Gastroesophageal sphincter (tissue), 3 donors: ENCODE measurements around the gene HPSE2.

ENCODE experiments used
- EP300 ChIP-seq: sonication (generic); formaldehyde crosslinking; IDR thresholded peaks from one replicate; pipeline ENCODE4 v1.6.1; 2017; ENCODE audit warnings: antibody characterized with exemption, mild to moderate bottlenecking
- POLR2A ChIP-seq, 2 donors: fragments of 450-650 bp; IDR thresholded peaks; one replicate each; pipeline ENCODE4 v1.6.1; 2017; ENCODE audit warnings: antibody characterized with exemption in 2 of 2, mild to moderate bottlenecking in 2 of 2, moderate library complexity in 1 of 2
- POLR2AphosphoS5 ChIP-seq: sonication (generic); formaldehyde crosslinking; IDR thresholded peaks from one replicate; pipeline ENCODE4 v1.6.1; 2017; ENCODE audit warnings: antibody characterized with exemption
- TF ChIP-seq, protein P1 (sequence below), 4 experiments: fragments of 200-600 bp in 2 of 4; fragments of 450-650 bp in 2 of 4; sonication (generic) in 1 of 4; IDR thresholded peaks; one replicate each; pipeline ENCODE4 v1.5.1; 2017 to 2019; ENCODE audit warnings: antibody characterized with exemption in 4 of 4, mild to moderate bottlenecking in 2 of 4, moderate library complexity in 2 of 4

DNA sequence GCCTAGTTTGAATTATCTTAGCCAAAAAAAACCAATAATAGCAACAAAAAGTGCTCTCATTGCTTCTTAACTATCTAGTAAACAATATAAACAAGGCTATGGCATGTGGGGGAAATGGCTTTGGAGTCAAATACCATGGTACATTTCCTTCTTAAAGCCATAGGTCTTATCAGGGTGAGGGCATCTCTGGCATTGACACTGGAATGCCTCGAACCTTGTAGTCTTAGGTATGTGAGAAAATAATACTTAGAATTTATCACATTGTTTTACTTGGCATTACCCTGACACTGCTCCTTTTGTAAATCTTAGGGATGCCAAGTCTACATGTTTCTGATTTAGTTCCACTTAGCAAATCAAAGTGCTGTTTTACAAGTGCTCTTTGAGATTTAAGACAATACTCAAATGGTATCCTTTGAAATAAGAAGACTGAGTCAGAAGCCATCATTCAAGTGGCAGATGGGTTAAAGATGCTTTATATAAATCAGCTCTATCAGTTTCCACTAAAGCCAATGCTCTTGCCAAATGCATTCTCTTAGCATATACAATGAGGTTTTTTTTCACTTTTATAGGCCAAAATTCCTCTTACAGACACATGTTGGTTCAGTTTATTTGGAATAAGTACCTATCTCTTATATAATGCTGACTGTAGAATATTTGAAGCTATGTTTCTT lies 155.2 kb downstream of the HPSE2 start:
- no peak for TF ChIP-seq POLR2A (IDR thresholded peaks at IDR 0.05)
- TF ChIP-seq, protein P1, sequence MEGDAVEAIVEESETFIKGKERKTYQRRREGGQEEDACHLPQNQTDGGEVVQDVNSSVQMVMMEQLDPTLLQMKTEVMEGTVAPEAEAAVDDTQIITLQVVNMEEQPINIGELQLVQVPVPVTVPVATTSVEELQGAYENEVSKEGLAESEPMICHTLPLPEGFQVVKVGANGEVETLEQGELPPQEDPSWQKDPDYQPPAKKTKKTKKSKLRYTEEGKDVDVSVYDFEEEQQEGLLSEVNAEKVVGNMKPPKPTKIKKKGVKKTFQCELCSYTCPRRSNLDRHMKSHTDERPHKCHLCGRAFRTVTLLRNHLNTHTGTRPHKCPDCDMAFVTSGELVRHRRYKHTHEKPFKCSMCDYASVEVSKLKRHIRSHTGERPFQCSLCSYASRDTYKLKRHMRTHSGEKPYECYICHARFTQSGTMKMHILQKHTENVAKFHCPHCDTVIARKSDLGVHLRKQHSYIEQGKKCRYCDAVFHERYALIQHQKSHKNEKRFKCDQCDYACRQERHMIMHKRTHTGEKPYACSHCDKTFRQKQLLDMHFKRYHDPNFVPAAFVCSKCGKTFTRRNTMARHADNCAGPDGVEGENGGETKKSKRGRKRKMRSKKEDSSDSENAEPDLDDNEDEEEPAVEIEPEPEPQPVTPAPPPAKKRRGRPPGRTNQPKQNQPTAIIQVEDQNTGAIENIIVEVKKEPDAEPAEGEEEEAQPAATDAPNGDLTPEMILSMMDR (IDR thresholded peaks at IDR 0.05), result no peak
- no peak for TF ChIP-seq POLR2AphosphoS5
- no peak for TF ChIP-seq EP300
